DND-41 (cell line): ENCODE data around the gene DUSP5.

Experiments used
- CTCF ChIP-seq: IDR thresholded peaks from 2 replicates; pipeline ENCODE4 v1.5.1; 2012; ENCODE audit warnings: borderline replicate concordance, low read length, moderate library complexity, mild to moderate bottlenecking; ENCODE audit not compliant: poor library complexity, severe bottlenecking; ENCODE audit errors: extremely low read depth
- EZH2 ChIP-seq: IDR thresholded peaks from 3 replicates; pipeline ENCODE4 v1.6.1; 2012; ENCODE audit warnings: borderline replicate concordance, low read depth, mild to moderate bottlenecking, moderate library complexity, low read length, inconsistent platforms; ENCODE audit not compliant: severe bottlenecking

GRCh38 chr10:110501142-110501937 is 3.6 kb downstream of the DUSP5 start:
- TF ChIP-seq CTCF, result no peak
- TF ChIP-seq EZH2, result no peak
